ENCODE results near the gene TFPI2. TPM values are rescaled to one million over a fixed set of nuclear protein-coding genes. Genes with fewer than 3 reads are reported as not detected.

TFPI2 gene
- total RNA-seq, 2 experiments from 2014 or later: not detected

DNA sequence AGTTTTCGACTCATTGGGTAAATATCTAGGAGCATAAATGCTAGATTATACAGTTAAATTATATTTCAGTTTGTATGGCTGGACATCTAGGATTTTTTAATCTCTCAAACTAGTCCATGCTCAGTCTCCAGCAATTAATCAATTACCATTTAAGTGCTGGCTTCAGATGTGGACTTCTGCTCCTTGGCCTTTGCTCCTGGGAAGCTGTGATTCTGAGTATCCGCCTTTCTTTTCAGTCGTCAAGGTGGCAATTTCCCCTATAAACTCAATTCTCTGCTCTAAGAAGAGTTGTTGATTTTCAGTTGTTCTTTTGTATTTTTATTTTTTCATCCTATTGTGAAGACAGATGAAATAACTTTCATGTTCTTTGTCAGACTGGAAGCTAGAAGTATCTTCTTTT is 23.7 kb downstream of the TFPI2 start:
- Histone ChIP-seq H3K4me3 (ENCODE audit: low read depth, low read length, poor library complexity, severe bottlenecking) (no peak overlapping the region), H3K4me2 (ENCODE audit: low read length) (no peak overlapping the region), H3K4me1 (ENCODE audit: insufficient read depth, low read length, poor library complexity, severe bottlenecking) (no peaks in the 10 kb centered on the region), H3K79me2 (ENCODE audit: insufficient read depth, low read depth, low read length) (no peaks in the 10 kb centered on the region), H4K20me1 (ENCODE audit: insufficient read depth, low read length) (no peaks in the 10 kb centered on the region), H2AFZ (ENCODE audit: low read length) (no peak overlapping the region), H3K36me3 (ENCODE audit: insufficient read depth, low read length) (no peaks in the 10 kb centered on the region), H3K9me3 (ENCODE audit: low read length) (no peaks in the 10 kb centered on the region), H3K9me2 (ENCODE audit: insufficient read depth, low read length) (no peaks in the 10 kb centered on the region), H3K27ac (ENCODE audit: low read depth, low read length, poor library complexity, severe bottlenecking) (no peak overlapping the region)
- intact Hi-C loops (cut with micrococcal nuclease; ENCODE audit: unreplicated experiment): no loop called here
- ChIA-PET POLR2A (interaction anchor here (1.4 kb wide), 1 partner anchor 30 kb away, joined by 4 read pairs; no protein-coding TSS in a partner anchor), CTCF (ENCODE audit: unreplicated experiment) (no interaction called here)
- no peak for TF ChIP-seq CTCF (conservative IDR thresholded peaks at IDR 0.05; ENCODE audit: low read length)
- no peak for TF ChIP-seq EZH2phosphoT487 (IDR thresholded peaks at IDR 0.05; ENCODE audit: borderline replicate concordance, low read depth, low read length)
- DNase-seq (ENCODE audit: low spot score): no peak
- no TSS peak for BruUV-seq (replicated peaks)

GRCh38 chr7:93862651-93863050 is 27.9 kb downstream of the TFPI2 start:
- ChIA-PET POLR2A (interaction anchor here (1.0 kb wide), 1 partner anchor 9 kb away, joined by 3 read pairs; no protein-coding TSS in a partner anchor), CTCF (ENCODE audit: unreplicated experiment) (no interaction called here)
- H3K4me1 ChIP-seq (ENCODE audit: insufficient read depth, low read length, poor library complexity, severe bottlenecking): no peaks in the 10 kb centered on the region
- no peak overlapping the region for H3K27ac ChIP-seq (ENCODE audit: low read depth, low read length, poor library complexity, severe bottlenecking)
- H3K9me3 ChIP-seq (ENCODE audit: low read length): no peaks in the 10 kb centered on the region
- no peak overlapping the region for H3K4me3 ChIP-seq (ENCODE audit: low read depth, low read length, poor library complexity, severe bottlenecking)
- intact Hi-C loops (cut with micrococcal nuclease; ENCODE audit: unreplicated experiment): no loop called here
- no peaks in the 10 kb centered on the region for H3K79me2 ChIP-seq (ENCODE audit: insufficient read depth, low read depth, low read length)
- DNase-seq (ENCODE audit: low spot score): no peak
- H3K4me2 ChIP-seq (ENCODE audit: low read length): no peak overlapping the region
- no peak overlapping the region for H2AFZ ChIP-seq (ENCODE audit: low read length)
- H3K9me2 ChIP-seq (ENCODE audit: insufficient read depth, low read length): no peaks in the 10 kb centered on the region
- TF ChIP-seq EZH2phosphoT487 (IDR thresholded peaks at IDR 0.05; ENCODE audit: borderline replicate concordance, low read depth, low read length) (no peak), CTCF (conservative IDR thresholded peaks at IDR 0.05; ENCODE audit: low read length) (no peak)
- no TSS peak for BruUV-seq (replicated peaks)
- H3K36me3 ChIP-seq (ENCODE audit: insufficient read depth, low read length): no peaks in the 10 kb centered on the region
- H4K20me1 ChIP-seq (ENCODE audit: insufficient read depth, low read length): no peaks in the 10 kb centered on the region

GRCh38 chr7:93861325-93861949 is 29.1 kb downstream of the TFPI2 start:
- ChIA-PET POLR2A (no interaction called here), CTCF (ENCODE audit: unreplicated experiment) (no interaction called here)
- Histone ChIP-seq H3K4me1 (ENCODE audit: insufficient read depth, low read length, poor library complexity, severe bottlenecking) (no peaks in the 10 kb centered on the region), H2AFZ (ENCODE audit: low read length) (no peak overlapping the region), H3K9me2 (ENCODE audit: insufficient read depth, low read length) (no peaks in the 10 kb centered on the region), H3K9me3 (ENCODE audit: low read length) (no peaks in the 10 kb centered on the region), H4K20me1 (ENCODE audit: insufficient read depth, low read length) (no peaks in the 10 kb centered on the region), H3K27ac (ENCODE audit: low read depth, low read length, poor library complexity, severe bottlenecking) (no peak overlapping the region), H3K4me2 (ENCODE audit: low read length) (no peak overlapping the region), H3K36me3 (ENCODE audit: insufficient read depth, low read length) (no peaks in the 10 kb centered on the region), H3K79me2 (ENCODE audit: insufficient read depth, low read depth, low read length) (no peaks in the 10 kb centered on the region), H3K4me3 (ENCODE audit: low read depth, low read length, poor library complexity, severe bottlenecking) (no peak overlapping the region)
- BruUV-seq (replicated peaks): no TSS peak
- TF ChIP-seq CTCF (conservative IDR thresholded peaks at IDR 0.05; ENCODE audit: low read length) (peak; percentile 72), EZH2phosphoT487 (IDR thresholded peaks at IDR 0.05; ENCODE audit: borderline replicate concordance, low read depth, low read length) (no peak)
- intact Hi-C loops (cut with micrococcal nuclease; ENCODE audit: unreplicated experiment): no loop called here
- peak; percentile 3 for DNase-seq (ENCODE audit: low spot score)

All from OCI-LY7 (cell line).